DOHH2 (cell line): Measurements from ENCODE around the gene LRRC10B.

Source experiments
- H3F3A ChIP-seq: fragments of 200-600 bp; sonication (generic), shearing (Covaris generic); 2 replicates; pipeline ENCODE4 v1.6.0; 2016; ENCODE audit warnings: antibody characterized with exemption, mild to moderate bottlenecking; ENCODE audit not compliant: control insufficient read depth, insufficient read depth
- H3K27ac ChIP-seq: fragments of 200-600 bp; sonication (generic); 2 replicates; pipeline ENCODE4 v1.5.1; 2014; ENCODE audit warnings: low read depth, mild to moderate bottlenecking, low read length, moderate library complexity
- H3K27me3 ChIP-seq: fragments of 200-600 bp; sonication (generic); 2 replicates; pipeline ENCODE4 v1.6.1; 2014; ENCODE audit warnings: mild to moderate bottlenecking, low read length, mixed read lengths; ENCODE audit not compliant: control insufficient read depth
- H3K36me3 ChIP-seq: fragments of 200-600 bp; sonication (generic); 2 replicates; pipeline ENCODE4 v1.6.1; 2014; ENCODE audit warnings: mild to moderate bottlenecking, low read length, moderate library complexity, mixed read lengths; ENCODE audit not compliant: control insufficient read depth
- H3K4me1 ChIP-seq: fragments of 200-600 bp; sonication (generic); 2 replicates; pipeline ENCODE4 v1.6.1; 2014; ENCODE audit warnings: mild to moderate bottlenecking, low read length, mixed read lengths; ENCODE audit not compliant: control insufficient read depth
- H3K4me2 ChIP-seq: fragments of 200-600 bp; sonication (generic); 2 replicates; pipeline ENCODE4 v1.6.0; 2014; ENCODE audit warnings: mild to moderate bottlenecking, low read length, moderate library complexity
- H3K4me3 ChIP-seq: fragments of 200-600 bp; sonication (generic); 2 replicates; pipeline ENCODE4 v1.5.1; 2014; ENCODE audit warnings: mild to moderate bottlenecking, low read length, mixed read lengths
- H3K79me2 ChIP-seq: fragments of 200-600 bp; sonication (generic); 2 replicates; pipeline ENCODE4 v1.6.1; 2014; ENCODE audit warnings: mild to moderate bottlenecking, low read length, mixed read lengths; ENCODE audit not compliant: control insufficient read depth
- H3K9me2 ChIP-seq: fragments of 200-600 bp; sonication (generic); replicated peaks from 2 replicates; pipeline ENCODE4 v1.6.1; 2014; ENCODE audit warnings: mild to moderate bottlenecking, low read length, mixed read lengths; ENCODE audit not compliant: control insufficient read depth
- H3K9me3 ChIP-seq: fragments of 200-600 bp; sonication (generic); 2 replicates; pipeline ENCODE4 v1.6.1; 2014; ENCODE audit warnings: antibody characterized with exemption, low read length, mixed read lengths; ENCODE audit not compliant: control insufficient read depth, insufficient read depth
- H4K20me1 ChIP-seq: fragments of 200-600 bp; sonication (generic); 2 replicates; pipeline ENCODE4 v1.6.0; 2014; ENCODE audit warnings: low read depth, mild to moderate bottlenecking, antibody characterized with exemption, low read length, moderate library complexity; ENCODE audit not compliant: control insufficient read depth, insufficient read depth
- CTCF ChIP-seq: fragments of 200-600 bp; sonication (generic); IDR thresholded peaks from one replicate; pipeline ENCODE4 v1.5.1; 2014; ENCODE audit warnings: antibody characterized with exemption, mild to moderate bottlenecking, low read depth, low read length; ENCODE audit not compliant: poor library complexity, severe bottlenecking
- EZH2phosphoT487 ChIP-seq: fragments of 200-600 bp; sonication (generic); IDR thresholded peaks from 2 replicates; pipeline ENCODE4 v1.6.1; 2017; ENCODE audit warnings: borderline replicate concordance, mild to moderate bottlenecking, antibody characterized with exemption, low read length, moderate library complexity, mixed read lengths

The LRRC10B gene

GRCh38 chr11:61545341-61545740 lies 36.8 kb downstream of the LRRC10B start:
- TF ChIP-seq CTCF (peak; percentile 63), EZH2phosphoT487 (no peak)
- Histone ChIP-seq H3K9me3 (no peaks in the 10 kb centered on the region), H3K9me2 (no peaks in the 10 kb centered on the region), H3K79me2 (no peaks in the 10 kb centered on the region), H3K4me1 (no peaks in the 10 kb centered on the region), H3K4me2 (no peak overlapping the region), H3K27ac (no peak overlapping the region), H4K20me1 (no peaks in the 10 kb centered on the region), H3K27me3 (peaks cover 4% of the 10 kb centered on the region; the same call in 1 of the 2 replicates), H3K36me3 (no peaks in the 10 kb centered on the region), H3F3A (no peaks in the 10 kb centered on the region), H3K4me3 (no peak overlapping the region)

DNA sequence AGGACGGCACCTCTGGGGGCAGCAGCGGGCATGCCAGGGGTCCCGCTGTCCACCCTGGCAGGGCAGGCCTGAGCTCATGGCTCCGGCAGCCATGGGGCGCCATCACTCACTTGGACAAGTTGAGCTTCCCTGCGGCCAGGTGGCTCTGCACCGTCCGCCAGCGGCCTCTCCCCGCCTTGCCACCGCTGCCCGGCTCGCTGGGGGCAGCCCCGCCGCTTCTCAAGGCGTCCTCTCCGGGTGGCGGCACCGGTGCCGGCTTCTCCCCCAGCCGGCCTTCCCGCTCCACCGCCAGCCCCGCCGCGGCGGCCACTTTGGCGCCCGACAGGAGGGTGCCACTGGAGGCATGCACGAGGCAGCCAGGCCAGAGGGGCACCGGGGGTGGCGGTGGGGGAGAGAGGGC lies 37.4 kb downstream of the LRRC10B start:
- no peaks in the 10 kb centered on the region for H3K79me2 ChIP-seq
- H3K27ac ChIP-seq = no peak overlapping the region
- no peaks in the 10 kb centered on the region for H3F3A ChIP-seq
- TF ChIP-seq CTCF (no peak), EZH2phosphoT487 (no peak)
- H3K4me3 ChIP-seq = no peak overlapping the region
- H3K4me2 ChIP-seq = no peak overlapping the region
- no peaks in the 10 kb centered on the region for H3K9me3 ChIP-seq
- no peaks in the 10 kb centered on the region for H3K9me2 ChIP-seq
- no peaks in the 10 kb centered on the region for H3K36me3 ChIP-seq
- H3K27me3 ChIP-seq = peaks cover 4% of the 10 kb centered on the region; the same call in 1 of the 2 replicates
- H4K20me1 ChIP-seq = no peaks in the 10 kb centered on the region
- H3K4me1 ChIP-seq = no peaks in the 10 kb centered on the region

- Histone ChIP-seq H3K9me2 (no peaks in the 10 kb centered on the region), H3K4me1 (no peaks in the 10 kb centered on the region), H4K20me1 (no peaks in the 10 kb centered on the region), H3K9me3 (no peaks in the 10 kb centered on the region), H3K79me2 (no peaks in the 10 kb centered on the region), H3F3A (no peaks in the 10 kb centered on the region), H3K36me3 (no peaks in the 10 kb centered on the region), H3K27ac (no peak overlapping the region), H3K27me3 (no peaks in the 10 kb centered on the region), H3K4me3 (no peak overlapping the region), H3K4me2 (no peak overlapping the region)
- TF ChIP-seq EZH2phosphoT487 (no peak), CTCF (no peak)
Measured at GRCh38 chr11:61546663-61547062, 38.1 kb downstream of the LRRC10B start.

- no peak overlapping the region for H3K4me2 ChIP-seq
- H3K9me3 ChIP-seq = no peaks in the 10 kb centered on the region
- H3K4me3 ChIP-seq = no peak overlapping the region
- no peaks in the 10 kb centered on the region for H3K36me3 ChIP-seq
- H3F3A ChIP-seq = no peaks in the 10 kb centered on the region
- H3K27ac ChIP-seq = no peak overlapping the region
- TF ChIP-seq EZH2phosphoT487 (no peak), CTCF (no peak)
- H3K4me1 ChIP-seq = no peaks in the 10 kb centered on the region
- H3K9me2 ChIP-seq = no peaks in the 10 kb centered on the region
- H4K20me1 ChIP-seq = no peaks in the 10 kb centered on the region
- H3K27me3 ChIP-seq = no peaks in the 10 kb centered on the region
- no peaks in the 10 kb centered on the region for H3K79me2 ChIP-seq
Measured at GRCh38 chr11:61547246-61547645, 38.7 kb downstream of the LRRC10B start.
